WTC11 (cell line): Measurements from ENCODE around the gene GSG1L. TPM values are rescaled to one million over a fixed set of nuclear protein-coding genes. Genes with fewer than 3 reads are reported as not detected.

Source experiments
- ATAC-seq: fragments of 200-7000 bp; cut with Tn5 transposase; 2 replicates; pipeline ENCODE4 v1.10.0; 2021; ENCODE audit warnings: mild to moderate bottlenecking, moderate library complexity
- CTCF ChIA-PET: fragments of 300-600 bp; sonication (Branson Sonifier 250); formaldehyde crosslinking; loops from one replicate; lab custom pipeline; 2021; ENCODE audit warnings: antibody characterized with exemption; lab: Charles Lee
- POLR2A ChIA-PET: fragments of 350-600 bp; sonication (Branson Sonifier 250); formaldehyde crosslinking; loops from one replicate; lab custom pipeline; 2021; ENCODE audit warnings: antibody characterized with exemption; lab: Charles Lee
- DNase-seq: peaks from one replicate; pipeline ENCODE4 v3.0.0; 2021; ENCODE audit warnings: low spot score
- H3K27ac Mint-ChIP-seq: 2 replicates; pipeline ENCODE4 v1.8.0; 2021; ENCODE audit warnings: mixed read lengths
- H3K27me3 Mint-ChIP-seq: 2 replicates; pipeline ENCODE4 v1.8.0; 2021; ENCODE audit warnings: low read depth, mild to moderate bottlenecking, moderate library complexity, mixed read lengths
- H3K36me3 Mint-ChIP-seq: 2 replicates; pipeline ENCODE4 v1.8.0; 2021; ENCODE audit warnings: mixed read lengths
- H3K4me1 Mint-ChIP-seq: 2 replicates; pipeline ENCODE4 v1.8.0; 2022; ENCODE audit warnings: mixed read lengths
- H3K4me3 Mint-ChIP-seq: 2 replicates; pipeline ENCODE4 v1.8.0; 2021; ENCODE audit warnings: mild to moderate bottlenecking, moderate library complexity, mixed read lengths
- H3K9me3 Mint-ChIP-seq: 2 replicates; pipeline ENCODE4 v1.8.0; 2021; ENCODE audit warnings: mixed read lengths
- CREB1 ChIP-seq: sonication (generic); formaldehyde crosslinking; IDR thresholded peaks from 2 replicates; pipeline ENCODE4 v1.8.0; 2023; ENCODE audit warnings: mild to moderate bottlenecking, missing genetic modification reagents
- ELF4 ChIP-seq: sonication (generic); formaldehyde crosslinking; IDR thresholded peaks from 2 replicates; pipeline ENCODE4 v1.8.1; 2022; ENCODE audit warnings: low read depth, mild to moderate bottlenecking, moderate library complexity, missing genetic modification reagents
- ESRRA ChIP-seq: sonication (generic); formaldehyde crosslinking; IDR thresholded peaks from 2 replicates; pipeline ENCODE4 v1.8.1; 2022; ENCODE audit warnings: mild to moderate bottlenecking, missing genetic modification reagents, borderline replicate concordance
- FOXP1 ChIP-seq: sonication (generic); formaldehyde crosslinking; IDR thresholded peaks from 2 replicates; pipeline ENCODE4 v1.8.0; 2022; ENCODE audit warnings: missing genetic modification reagents, mild to moderate bottlenecking, moderate library complexity, borderline replicate concordance
- GRHL2 ChIP-seq: fragments of 250-450 bp; sonication (Bioruptor Pico); IDR thresholded peaks from 2 replicates; pipeline ENCODE4 v1.8.0; 2022; ENCODE audit warnings: mild to moderate bottlenecking, moderate library complexity; ENCODE audit not compliant: insufficient replicate concordance, severe bottlenecking
- HMGXB4 ChIP-seq: sonication (generic); formaldehyde crosslinking; IDR thresholded peaks from 2 replicates; pipeline ENCODE4 v1.8.1; 2023; ENCODE audit warnings: mild to moderate bottlenecking, moderate library complexity, missing genetic modification reagents
- NFATC4 ChIP-seq: fragments of 250-450 bp; sonication (Bioruptor Pico); IDR thresholded peaks from 2 replicates; pipeline ENCODE4 v1.9.0; 2021; ENCODE audit warnings: mild to moderate bottlenecking
- NFYB ChIP-seq: sonication (generic); formaldehyde crosslinking; conservative IDR thresholded peaks from 2 replicates; pipeline ENCODE4 v1.8.0; 2022; ENCODE audit warnings: low read depth, missing genetic modification reagents
- NR1H2 ChIP-seq: sonication (generic); formaldehyde crosslinking; IDR thresholded peaks from 2 replicates; pipeline ENCODE4 v1.9.0; 2021; ENCODE audit warnings: mild to moderate bottlenecking, moderate library complexity, missing genetic modification reagents
- NR2C2 ChIP-seq: sonication (generic); formaldehyde crosslinking; IDR thresholded peaks from 2 replicates; pipeline ENCODE4 v1.8.0; 2022; ENCODE audit warnings: mild to moderate bottlenecking, missing genetic modification reagents
- NR3C1 ChIP-seq: sonication (generic); formaldehyde crosslinking; conservative IDR thresholded peaks from 2 replicates; pipeline ENCODE4 v1.8.1; 2023; ENCODE audit warnings: low read depth, mild to moderate bottlenecking, missing genetic modification reagents
- RELA ChIP-seq: sonication (generic); formaldehyde crosslinking; IDR thresholded peaks from 2 replicates; pipeline ENCODE4 v1.8.1; 2022; ENCODE audit warnings: missing genetic modification reagents, mild to moderate bottlenecking, borderline replicate concordance
- SP1 ChIP-seq: sonication (generic); formaldehyde crosslinking; conservative IDR thresholded peaks from 2 replicates; pipeline ENCODE4 v1.8.1; 2022; ENCODE audit warnings: missing genetic modification reagents
- TEAD4 ChIP-seq: sonication (generic); formaldehyde crosslinking; IDR thresholded peaks from 2 replicates; pipeline ENCODE4 v1.8.0; 2022; ENCODE audit warnings: mild to moderate bottlenecking, missing genetic modification reagents
- USF2 ChIP-seq: sonication (generic); formaldehyde crosslinking; IDR thresholded peaks from 2 replicates; pipeline ENCODE4 v1.8.1; 2023; ENCODE audit warnings: mild to moderate bottlenecking, missing genetic modification reagents, moderate library complexity
- ZNF121 ChIP-seq: sonication (generic); formaldehyde crosslinking; IDR thresholded peaks from 2 replicates; pipeline ENCODE4 v1.8.0; 2023; ENCODE audit warnings: missing genetic modification reagents
- ZNF138 ChIP-seq: sonication (generic); formaldehyde crosslinking; conservative IDR thresholded peaks from 2 replicates; pipeline ENCODE4 v1.8.1; 2022; ENCODE audit warnings: mild to moderate bottlenecking, moderate library complexity, missing genetic modification reagents
- ZNF263 ChIP-seq: sonication (generic); formaldehyde crosslinking; IDR thresholded peaks from 2 replicates; pipeline ENCODE4 v1.8.1; 2022; ENCODE audit warnings: low read depth, mild to moderate bottlenecking, moderate library complexity, missing genetic modification reagents
- ZNF416 ChIP-seq: fragments of 250-450 bp; sonication (Bioruptor Pico); IDR thresholded peaks from 2 replicates; pipeline ENCODE4 v1.9.0; 2021; ENCODE audit warnings: mild to moderate bottlenecking, inconsistent platforms
- ZNF532 ChIP-seq: fragments of 250-450 bp; sonication (Bioruptor Pico); IDR thresholded peaks from 2 replicates; pipeline ENCODE4 v1.9.0; 2021; ENCODE audit warnings: mild to moderate bottlenecking, borderline replicate concordance
- total RNA-seq: library from RNA; stranded (reverse); gene quantifications from 3 replicates; pipeline ENCODE4 v1.2.3, GENCODE V29; 2021

Gene GSG1L
- total RNA-seq, 1 experiment from 2014 or later: 0.28 TPM

- no peak overlapping the region for H3K4me3 Mint-ChIP-seq
- H3K27ac Mint-ChIP-seq: no peak overlapping the region
- POLR2A ChIA-PET: interaction anchor here (0.6 kb wide), 1 partner anchor 236 kb away, joined by 5 read pairs; no protein-coding TSS in a partner anchor
- no peaks in the 10 kb centered on the region; the same call in 1 of the 2 replicates for H3K27me3 Mint-ChIP-seq
- H3K9me3 Mint-ChIP-seq: no peaks in the 10 kb centered on the region
- peak; percentile 26; the same call in 1 of the 2 replicates for ATAC-seq
- H3K4me1 Mint-ChIP-seq: peaks cover 10% of the 10 kb centered on the region
- DNase-seq: no peak
- no peaks in the 10 kb centered on the region for H3K36me3 Mint-ChIP-seq
- TF ChIP-seq USF2 (CRISPR knock-in tag): 0 out of 2 replicates have a peak, but pooled peaks have one; percentile 5
- TF ChIP-seq ZNF121 (CRISPR knock-in tag): no peak
- peak; percentile 44 for TF ChIP-seq NFYB (CRISPR knock-in tag)
- CTCF ChIA-PET: interaction anchor here (0.7 to 0.9 kb wide), 3 partner anchors 20 to 65 kb away, joined by 3 to 5 read pairs (median 3); no protein-coding TSS in a partner anchor
Measured at GRCh38 chr16:27924411-27925118, 138.9 kb downstream of the GSG1L start.

- no peaks in the 10 kb centered on the region; the same call in 1 of the 2 replicates for H3K27me3 Mint-ChIP-seq
- H3K27ac Mint-ChIP-seq: no peak overlapping the region
- H3K36me3 Mint-ChIP-seq: no peaks in the 10 kb centered on the region
- TF ChIP-seq USF2 (CRISPR knock-in tag) (no peak), TEAD4 (CRISPR knock-in tag) (no peak), NR3C1 (CRISPR knock-in tag) (no peak), RELA (CRISPR knock-in tag) (no peak), ZNF416 (CRISPR knock-in tag) (no peak), SP1 (no peak), ZNF121 (CRISPR knock-in tag) (no peak), NR1H2 (CRISPR knock-in tag) (no peak), FOXP1 (CRISPR knock-in tag) (no peak), ESRRA (no peak), NFATC4 (no peak), GRHL2 (no peak), ELF4 (CRISPR knock-in tag) (no peak), ZNF263 (CRISPR knock-in tag) (no peak), NR2C2 (CRISPR knock-in tag) (no peak), HMGXB4 (CRISPR knock-in tag) (no peak), CREB1 (CRISPR knock-in tag) (no peak), ZNF138 (CRISPR knock-in tag) (no peak), ZNF532 (no peak)
- TF ChIP-seq, all 79 proteins: peak for 0
- no peak for DNase-seq
- ChIA-PET CTCF (no interaction called here), POLR2A (no interaction called here)
- no peaks in the 10 kb centered on the region for H3K9me3 Mint-ChIP-seq
- H3K4me1 Mint-ChIP-seq: peaks cover 10% of the 10 kb centered on the region
- no peak for ATAC-seq
- H3K4me3 Mint-ChIP-seq: no peak overlapping the region
Measured at GRCh38 chr16:27923751-27924150, 139.8 kb downstream of the GSG1L start.
